Measurements from ENCODE around the gene ERN2.

- no peak for TF ChIP-seq CTCF (IDR thresholded peaks at IDR 0.05)
- no peak for TF ChIP-seq EZH2 (IDR thresholded peaks at IDR 0.05)
- no peak for TF ChIP-seq EZH2phosphoT487 (IDR thresholded peaks at IDR 0.05)
Observed at GRCh38 chr16:23724785-23725131, 11.7 kb upstream of the ERN2 start.

All from neural progenitor cell (in vitro differentiated cells).